Kidney (tissue), 14 donors: ENCODE measurements around the gene C1QTNF9B. TPM values are rescaled to one million over a fixed set of nuclear protein-coding genes. Genes with fewer than 3 reads are reported as not detected.

ENCODE experiments used
- DNase-seq, 5 donors: peaks; one replicate each; pipeline ENCODE4 v3.0.0-alpha.2; 2013 to 2020
- FAIRE-seq: peaks from 2 replicates; lab custom pipeline; 2012; peaks lifted over from hg19 to GRCh38; lab: Jason Lieb, UNC
- H3K27ac ChIP-seq, 2 donors: one replicate each; pipeline ENCODE4 v1.7.0; 2013; ENCODE audit warnings: low read depth in 2 of 2, low read length in 2 of 2, inconsistent platforms in 1 of 2
- H3K27me3 ChIP-seq: one replicate; pipeline ENCODE4 v1.7.1; 2013; ENCODE audit warnings: low read length, inconsistent platforms; ENCODE audit not compliant: control insufficient read depth, insufficient read depth
- H3K36me3 ChIP-seq, 3 donors: one replicate each; pipeline versions ENCODE4 v1.7.0 to v1.7.1; 2013; ENCODE audit warnings: low read length in 3 of 3, control low read depth in 1 of 3, inconsistent platforms in 1 of 3; ENCODE audit not compliant: insufficient read depth in 3 of 3, control insufficient read depth in 2 of 3
- H3K4me1 ChIP-seq, 3 donors: one replicate each; pipeline versions ENCODE4 v1.7.0 to v1.7.1; 2013; ENCODE audit warnings: low read length in 3 of 3, inconsistent platforms in 1 of 3, low read depth in 1 of 3; ENCODE audit not compliant: control insufficient read depth in 2 of 3, insufficient read depth in 2 of 3
- H3K4me3 ChIP-seq, 3 donors: one replicate each; pipeline versions ENCODE4 v1.7.0 to v1.8.1; 2013; ENCODE audit warnings: low read length in 3 of 3, control low read depth in 1 of 3, inconsistent platforms in 1 of 3
- H3K9ac ChIP-seq, 3 donors: one replicate each; pipeline versions ENCODE4 v1.7.0 to v1.7.1; 2013; ENCODE audit warnings: low read length in 3 of 3, control low read depth in 1 of 3, inconsistent platforms in 1 of 3
- H3K9me3 ChIP-seq, 3 donors: one replicate each; pipeline versions ENCODE4 v1.7.0 to v1.7.1; 2013; ENCODE audit warnings: low read length in 3 of 3, control low read depth in 1 of 3, inconsistent platforms in 1 of 3; ENCODE audit not compliant: control insufficient read depth in 2 of 3, insufficient read depth in 1 of 3
- intact Hi-C: fragments of 100-400 bp; cut with DNase I; formaldehyde crosslinking; loops from one replicate; pipeline ENCODE4 v1.11.1; 2022
- polyA plus RNA-seq: library from polyadenylated mRNA; stranded (reverse); fragments of 350-450 nt; fragmentation: Illumina TruSeq; extraction: RNeasy Lipid Tissue Mini Kit (QIAGEN cat#74804); gene quantifications from one replicate; pipeline ENCODE4 v1.2.3, GENCODE V29; 2014; ENCODE audit warnings: low read depth, low replicate concordance; ENCODE audit not compliant: insufficient read depth
- total RNA-seq: library from RNA; stranded (reverse); fragmentation: NEBNext Ultra II Directional; extraction: Animal tissue kit (Norgen Biotek cat#: 25700); gene quantifications from one replicate; pipeline ENCODE4 v1.2.1, GENCODE V29; 2021
- TF ChIP-seq, protein P1 (sequence below): IDR thresholded peaks from 3 replicates; pipeline ENCODE4 v1.5.1; 2012; ENCODE audit warnings: mild to moderate bottlenecking, moderate library complexity, borderline replicate concordance; ENCODE audit not compliant: insufficient read depth; ENCODE audit errors: extremely low read depth
- donor health status: control.
- donor health status: control.
- donor health status: control.
- donor health status: control.
- donor health status: control.
- donor health status: DM: yes; HTN: yes; CAD: no.
- donor health status: Normal renal cell carcinoma (clear cell type).

The C1QTNF9B gene
- total and polyA plus RNA-seq, 2 donors from 2014 or later = not detected

DNA sequence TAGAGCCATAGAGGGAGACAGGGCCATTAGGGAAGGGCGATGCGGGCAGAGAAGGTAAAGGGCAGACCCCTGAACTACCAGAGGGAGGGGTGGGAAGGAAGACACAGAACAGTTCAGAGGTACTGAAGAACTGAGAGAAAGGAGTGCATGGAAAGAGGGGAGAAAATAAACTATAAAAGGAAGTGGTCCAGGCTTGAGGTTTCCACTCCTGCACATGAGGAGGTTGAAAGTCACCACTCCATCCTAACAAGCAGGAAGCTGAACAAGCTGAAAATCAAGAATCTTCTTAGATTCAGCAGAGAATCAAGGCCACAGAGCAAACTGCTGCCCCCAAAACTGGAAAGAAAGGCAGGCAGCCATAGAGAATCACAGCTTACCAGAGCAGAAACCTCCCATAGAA, 53.2 kb downstream of the C1QTNF9B start:
- FAIRE-seq (no peak), DNase-seq (no peak)
- H3K4me1 ChIP-seq = no peaks in the 10 kb centered on the region
- H3K27me3 ChIP-seq = no peaks in the 10 kb centered on the region
- H3K4me3 ChIP-seq = no peak overlapping the region
- H3K9me3 ChIP-seq = no peaks in the 10 kb centered on the region
- H3K27ac ChIP-seq = no peak overlapping the region
- intact Hi-C loops = no loop called here
- TF ChIP-seq, protein P1, sequence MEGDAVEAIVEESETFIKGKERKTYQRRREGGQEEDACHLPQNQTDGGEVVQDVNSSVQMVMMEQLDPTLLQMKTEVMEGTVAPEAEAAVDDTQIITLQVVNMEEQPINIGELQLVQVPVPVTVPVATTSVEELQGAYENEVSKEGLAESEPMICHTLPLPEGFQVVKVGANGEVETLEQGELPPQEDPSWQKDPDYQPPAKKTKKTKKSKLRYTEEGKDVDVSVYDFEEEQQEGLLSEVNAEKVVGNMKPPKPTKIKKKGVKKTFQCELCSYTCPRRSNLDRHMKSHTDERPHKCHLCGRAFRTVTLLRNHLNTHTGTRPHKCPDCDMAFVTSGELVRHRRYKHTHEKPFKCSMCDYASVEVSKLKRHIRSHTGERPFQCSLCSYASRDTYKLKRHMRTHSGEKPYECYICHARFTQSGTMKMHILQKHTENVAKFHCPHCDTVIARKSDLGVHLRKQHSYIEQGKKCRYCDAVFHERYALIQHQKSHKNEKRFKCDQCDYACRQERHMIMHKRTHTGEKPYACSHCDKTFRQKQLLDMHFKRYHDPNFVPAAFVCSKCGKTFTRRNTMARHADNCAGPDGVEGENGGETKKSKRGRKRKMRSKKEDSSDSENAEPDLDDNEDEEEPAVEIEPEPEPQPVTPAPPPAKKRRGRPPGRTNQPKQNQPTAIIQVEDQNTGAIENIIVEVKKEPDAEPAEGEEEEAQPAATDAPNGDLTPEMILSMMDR = no peak
- H3K9ac ChIP-seq = no peak overlapping the region
- peaks cover 0 to 3% (median 0%) of the 10 kb centered on the region in 3 donors for H3K36me3 ChIP-seq

DNA sequence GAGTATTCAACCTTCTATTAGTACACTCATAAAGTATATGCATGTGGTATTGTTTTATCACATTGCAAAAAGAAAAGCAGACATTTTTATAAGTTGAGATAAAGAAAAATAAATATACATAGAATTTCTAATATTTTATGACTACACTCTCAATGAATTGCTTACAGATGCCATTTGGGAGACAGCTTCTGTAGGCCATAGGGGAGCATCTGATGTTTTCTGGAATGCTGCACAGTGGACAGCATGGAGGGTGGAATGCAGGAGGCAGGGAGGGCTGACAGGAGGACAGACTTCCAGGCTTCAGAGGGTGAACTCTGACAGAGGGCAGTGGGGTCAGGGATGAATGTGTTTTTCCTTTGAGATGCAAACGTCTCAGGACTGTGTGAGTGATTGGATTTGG, 53.9 kb downstream of the C1QTNF9B start:
- Histone ChIP-seq H3K9ac (no peak overlapping the region), H3K9me3 (no peaks in the 10 kb centered on the region), H3K4me1 (no peaks in the 10 kb centered on the region), H3K27ac (no peak overlapping the region), H3K4me3 (no peak overlapping the region), H3K27me3 (no peaks in the 10 kb centered on the region), H3K36me3 (peaks cover 0 to 3% (median 0%) of the 10 kb centered on the region in 3 donors)
- TF ChIP-seq, protein P1 = no peak
- intact Hi-C loops = no loop called here
- DNase-seq = no peak
- FAIRE-seq = no peak

DNA sequence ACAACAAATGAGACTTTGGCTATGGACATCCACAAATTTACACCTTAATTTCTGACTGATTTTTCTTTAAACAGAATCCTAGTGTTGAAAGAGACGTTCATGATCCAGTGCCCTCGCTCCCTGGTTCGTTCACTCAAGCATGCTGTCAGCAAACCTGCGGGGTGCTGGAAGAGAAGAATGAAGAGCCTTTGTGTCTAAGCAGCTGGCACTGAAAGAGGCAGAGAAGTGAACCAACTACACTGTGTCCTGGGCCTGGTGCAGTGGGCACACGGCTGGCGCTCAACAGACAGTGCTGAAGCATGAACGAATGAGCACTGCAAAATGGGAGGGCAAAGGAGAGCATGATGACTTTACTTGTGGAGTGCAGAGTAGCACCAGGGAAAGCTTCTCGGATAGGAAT, 54.9 kb downstream of the C1QTNF9B start:
- Histone ChIP-seq H3K4me3 (no peak overlapping the region), H3K9me3 (no peaks in the 10 kb centered on the region), H3K36me3 (peaks cover 0 to 4% (median 2%) of the 10 kb centered on the region in 3 donors), H3K27me3 (no peaks in the 10 kb centered on the region), H3K9ac (no peak overlapping the region), H3K27ac (no peak overlapping the region), H3K4me1 (no peaks in the 10 kb centered on the region)
- no peak for FAIRE-seq
- TF ChIP-seq, protein P1 = no peak
- DNase-seq = no peak
- intact Hi-C loops = no loop called here

Other genes with a start within 250 kb of the C1QTNF9B start
- 29.1 TPM for gene MIPEP, start 8.1 kb downstream of the C1QTNF9B start, total RNA-seq
- 46.8 TPM for gene MIPEP, start 8.1 kb downstream of the C1QTNF9B start, polyA plus RNA-seq